ENCODE measurements around the gene ALDH1A3. TPM values are rescaled to one million over a fixed set of nuclear protein-coding genes. Genes with fewer than 3 reads are reported as not detected.

ALDH1A3 gene
- total RNA-seq, 1 experiment from 2014 or later = 350 TPM

DNA sequence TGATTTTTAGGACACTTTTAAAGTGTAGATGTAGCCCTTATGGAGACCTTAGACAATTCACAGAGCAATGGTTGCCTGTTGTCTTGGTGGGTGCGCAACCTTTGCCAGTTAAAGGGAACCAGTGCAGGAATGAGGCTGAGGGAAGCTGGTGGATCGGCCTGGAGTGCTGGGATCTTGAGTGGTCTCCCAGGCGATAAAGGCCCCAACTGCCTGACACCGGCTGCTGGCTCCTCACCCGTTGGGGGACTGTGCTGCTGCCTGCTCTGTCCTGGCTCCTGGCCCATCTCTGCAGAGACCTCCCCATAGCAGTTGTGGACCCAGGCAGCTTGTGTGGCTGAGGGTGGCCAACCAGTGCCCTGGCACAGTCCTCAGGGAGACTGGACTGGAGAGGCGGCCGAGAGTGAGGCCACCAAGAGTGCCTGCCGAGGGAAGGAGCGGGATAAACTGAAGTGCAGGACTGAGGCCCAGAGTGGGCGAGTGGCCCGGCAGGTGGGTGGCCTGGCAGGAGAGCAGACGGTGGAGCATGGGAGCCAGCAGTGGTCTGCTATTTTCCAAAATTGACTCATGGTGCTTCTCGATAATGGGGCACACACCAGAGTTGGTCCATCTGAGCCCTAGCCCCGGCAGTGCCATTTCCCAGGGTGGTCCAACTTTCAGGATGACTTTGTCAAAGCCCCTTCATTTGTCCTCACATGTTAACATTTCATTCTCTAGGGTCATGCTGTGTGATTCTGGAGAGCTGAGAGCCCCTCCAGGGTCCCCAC, 2.1 kb downstream of the ALDH1A3 start:
- no peak for DNase-seq (ENCODE audit: low read depth)

DNA sequence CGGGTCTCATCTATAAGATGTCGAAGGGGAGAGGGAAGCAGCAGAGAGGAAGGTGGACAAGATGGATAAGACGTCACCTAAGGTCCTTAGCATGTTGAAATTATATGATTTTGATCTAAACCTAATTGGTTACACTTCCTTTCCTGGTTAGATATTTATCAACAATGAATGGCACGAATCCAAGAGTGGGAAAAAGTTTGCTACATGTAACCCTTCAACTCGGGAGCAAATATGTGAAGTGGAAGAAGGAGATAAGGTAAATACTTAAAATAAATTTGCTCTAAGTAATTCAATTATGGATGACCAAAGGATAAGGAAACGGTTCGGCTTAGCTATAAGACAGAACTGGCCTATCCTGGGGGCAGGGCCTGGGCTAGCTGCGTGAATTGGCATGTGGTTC, 5.5 kb downstream of the ALDH1A3 start:
- no peak for DNase-seq (ENCODE audit: low read depth)

DNA sequence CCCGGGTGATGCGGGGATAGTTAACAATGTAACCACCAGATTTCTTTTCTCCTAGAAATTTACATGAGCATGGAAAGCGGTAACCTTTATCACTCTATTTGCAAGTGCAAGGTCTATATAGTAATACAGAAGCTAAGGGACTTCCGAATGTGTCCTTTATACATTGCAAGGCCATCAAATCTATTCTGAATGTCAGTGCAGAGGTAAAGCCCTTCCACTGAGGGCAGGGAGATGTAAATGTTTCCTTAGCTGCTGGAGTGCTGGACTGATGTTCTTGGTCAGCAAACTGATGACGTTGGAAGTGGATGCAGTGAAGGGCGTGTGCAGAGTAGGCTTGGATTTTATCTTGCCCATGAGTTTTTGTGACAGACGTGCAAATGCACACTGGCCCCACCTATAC, 6.2 kb downstream of the ALDH1A3 start:
- DNase-seq (ENCODE audit: low read depth) = no peak

DNA sequence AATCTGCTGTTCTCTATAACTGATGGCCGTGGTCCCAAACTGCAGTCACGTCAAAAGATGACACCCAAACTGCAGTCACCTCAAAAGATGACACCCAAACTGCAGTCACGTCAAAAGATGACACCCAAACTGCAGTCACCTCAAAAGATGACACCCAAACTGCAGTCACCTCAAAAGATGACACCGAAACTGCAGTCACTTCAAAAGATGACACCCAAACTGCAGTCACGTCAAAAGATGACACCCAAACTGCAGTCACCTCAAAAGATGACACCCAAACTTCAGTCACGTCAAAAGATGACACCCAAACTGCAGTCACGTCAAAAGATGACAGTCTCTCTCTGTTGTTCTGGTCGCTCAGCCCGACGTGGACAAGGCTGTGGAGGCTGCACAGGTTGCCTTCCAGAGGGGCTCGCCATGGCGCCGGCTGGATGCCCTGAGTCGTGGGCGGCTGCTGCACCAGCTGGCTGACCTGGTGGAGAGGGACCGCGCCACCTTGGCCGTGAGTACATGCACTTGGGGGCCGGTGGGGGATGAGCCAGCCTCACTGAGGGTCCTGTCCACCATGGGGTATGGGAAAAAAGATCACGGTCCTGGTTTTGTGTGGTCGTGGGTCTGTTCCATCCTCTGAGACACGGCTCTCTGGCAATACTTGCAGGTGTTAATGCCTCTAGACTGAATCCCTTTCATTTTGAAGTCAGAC, 7.7 kb downstream of the ALDH1A3 start:
- DNase-seq (ENCODE audit: low read depth) = no peak

DNA sequence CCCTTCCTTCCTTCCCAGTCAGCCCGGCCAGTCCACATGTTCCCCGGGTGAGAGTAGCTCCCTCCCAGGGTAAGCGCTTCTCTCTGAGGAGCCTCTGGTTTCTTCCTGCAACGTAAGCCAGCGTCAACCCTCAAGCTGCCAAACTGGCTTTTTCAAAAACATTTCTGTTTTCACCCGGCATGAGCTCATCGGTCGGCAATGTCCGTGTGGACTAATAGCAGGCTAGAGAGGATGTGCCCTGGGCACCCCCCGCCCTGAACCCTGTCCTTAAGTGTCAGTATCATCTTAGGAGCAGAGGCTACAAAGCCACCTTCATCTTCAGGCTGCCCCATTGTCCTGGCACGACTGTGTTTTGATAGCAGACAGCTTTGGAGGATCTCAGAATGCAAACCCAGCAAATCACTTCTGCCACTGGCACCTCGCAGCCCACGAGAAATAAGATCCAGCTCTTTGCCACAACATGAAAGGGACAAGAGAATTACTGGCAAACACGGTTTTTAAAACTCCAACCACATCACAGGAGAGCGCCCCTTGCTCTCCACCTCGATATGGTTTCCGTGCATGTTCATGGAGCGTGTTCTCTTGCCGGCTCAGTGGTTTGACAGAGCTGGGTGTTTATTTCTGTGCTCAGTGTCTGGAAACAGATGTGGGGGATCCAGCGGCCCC, 9.9 kb downstream of the ALDH1A3 start:
- no peak for DNase-seq (ENCODE audit: low read depth)

DNA sequence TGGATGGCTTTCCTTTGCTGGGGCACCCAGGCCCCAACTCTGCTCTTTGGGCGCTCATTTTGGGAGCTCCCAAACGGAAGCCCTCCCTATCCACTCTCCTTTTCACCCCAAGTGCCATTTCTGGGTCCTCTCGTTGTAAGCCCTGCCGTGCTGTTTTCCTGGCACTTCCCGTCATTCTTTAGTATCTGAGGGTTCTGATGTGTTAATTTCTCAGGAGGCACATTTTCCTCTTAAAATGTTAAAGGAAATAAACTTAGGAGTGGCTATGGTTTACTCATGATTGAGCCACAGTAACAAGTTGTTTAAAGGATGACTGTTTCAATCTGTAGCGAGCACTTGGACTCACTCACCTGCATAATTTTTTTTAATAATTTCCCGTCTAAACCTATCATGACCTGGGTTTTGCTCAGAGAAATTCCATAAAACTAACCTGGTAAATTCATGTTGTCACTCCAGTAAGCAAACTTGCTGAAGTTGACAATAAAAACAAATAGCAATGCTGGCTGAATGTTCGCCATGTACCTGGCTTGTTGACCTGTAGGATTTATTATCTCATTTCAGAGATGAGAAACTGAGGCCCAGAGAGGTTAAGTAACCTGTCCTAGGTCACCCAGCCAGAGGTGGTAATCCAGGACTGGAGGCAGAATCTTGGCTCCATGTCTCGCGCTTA, 10.6 kb downstream of the ALDH1A3 start:
- DNase-seq (ENCODE audit: low read depth) = no peak

DNA sequence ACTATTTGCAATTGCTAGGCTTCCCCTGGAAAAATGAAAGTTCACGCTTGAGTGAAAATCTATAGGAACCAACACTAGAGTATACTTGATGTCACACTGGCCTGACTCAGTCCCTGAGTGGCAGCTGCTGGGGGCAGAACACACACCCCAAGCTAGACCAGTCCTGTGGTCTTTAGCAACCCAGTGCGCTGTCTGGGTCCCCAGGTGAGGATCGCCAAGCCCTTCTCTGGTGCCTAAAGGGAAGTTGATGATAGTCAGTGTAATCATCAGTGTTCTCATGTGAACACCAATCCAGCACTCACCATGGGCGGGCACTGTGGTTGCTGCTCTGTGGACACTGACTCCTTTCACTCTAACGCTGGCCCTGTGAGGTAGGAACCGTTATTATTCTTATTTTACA, 11.2 kb downstream of the ALDH1A3 start:
- no peak for DNase-seq (ENCODE audit: low read depth)

DNA sequence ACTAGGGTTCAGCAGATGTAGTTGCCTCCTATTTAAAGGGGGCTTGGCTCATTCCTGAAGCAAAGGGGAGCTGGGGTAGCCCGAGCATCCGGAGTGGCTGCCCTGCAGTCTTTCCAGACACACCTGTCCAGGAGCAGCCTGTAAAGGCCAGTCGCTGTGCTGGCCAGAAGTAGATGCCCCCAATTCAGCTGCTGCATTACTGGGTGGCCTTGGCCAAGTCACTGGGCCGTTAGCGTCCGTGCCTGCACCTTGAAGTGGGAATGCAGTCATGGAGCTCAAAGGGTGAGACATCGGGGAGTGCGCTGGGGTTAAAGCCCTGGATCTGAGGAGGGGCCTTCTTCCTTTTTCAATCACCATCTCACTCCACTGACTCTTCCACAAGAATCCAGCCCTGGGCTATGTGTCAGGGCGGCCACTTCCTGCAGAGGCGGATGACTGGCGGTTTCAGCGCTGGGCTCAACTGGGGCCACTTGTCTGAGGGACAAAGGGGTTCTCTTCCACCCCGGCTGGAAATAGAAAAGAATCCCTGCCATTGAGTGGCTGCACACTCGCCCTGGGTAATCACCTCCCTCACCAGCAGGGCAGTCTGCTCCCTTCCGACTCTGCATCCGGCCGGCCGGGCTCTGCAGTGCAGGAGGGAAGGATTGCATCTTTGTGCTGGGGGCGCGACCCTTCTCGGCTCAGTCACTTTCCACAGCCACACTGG, 11.8 kb downstream of the ALDH1A3 start:
- no peak for DNase-seq (ENCODE audit: low read depth)

DNA sequence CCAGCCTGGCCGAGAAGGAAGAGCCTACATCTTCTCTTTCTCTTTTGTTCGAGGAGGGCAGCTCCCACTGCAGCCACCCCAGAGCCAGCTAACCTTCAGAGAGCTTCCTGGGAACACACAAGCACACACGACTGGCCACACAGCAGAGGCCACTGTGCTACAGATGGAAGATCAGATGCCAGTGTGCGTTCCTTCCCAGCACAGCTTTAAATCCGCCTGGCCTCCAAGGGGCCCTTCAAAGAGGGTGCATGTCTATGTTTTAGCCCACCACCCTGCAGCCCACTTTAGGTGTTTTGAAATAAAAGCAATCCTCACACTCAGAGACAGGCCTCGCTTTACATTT, 12.4 kb downstream of the ALDH1A3 start:
- no peak for DNase-seq (ENCODE audit: low read depth)

DNA sequence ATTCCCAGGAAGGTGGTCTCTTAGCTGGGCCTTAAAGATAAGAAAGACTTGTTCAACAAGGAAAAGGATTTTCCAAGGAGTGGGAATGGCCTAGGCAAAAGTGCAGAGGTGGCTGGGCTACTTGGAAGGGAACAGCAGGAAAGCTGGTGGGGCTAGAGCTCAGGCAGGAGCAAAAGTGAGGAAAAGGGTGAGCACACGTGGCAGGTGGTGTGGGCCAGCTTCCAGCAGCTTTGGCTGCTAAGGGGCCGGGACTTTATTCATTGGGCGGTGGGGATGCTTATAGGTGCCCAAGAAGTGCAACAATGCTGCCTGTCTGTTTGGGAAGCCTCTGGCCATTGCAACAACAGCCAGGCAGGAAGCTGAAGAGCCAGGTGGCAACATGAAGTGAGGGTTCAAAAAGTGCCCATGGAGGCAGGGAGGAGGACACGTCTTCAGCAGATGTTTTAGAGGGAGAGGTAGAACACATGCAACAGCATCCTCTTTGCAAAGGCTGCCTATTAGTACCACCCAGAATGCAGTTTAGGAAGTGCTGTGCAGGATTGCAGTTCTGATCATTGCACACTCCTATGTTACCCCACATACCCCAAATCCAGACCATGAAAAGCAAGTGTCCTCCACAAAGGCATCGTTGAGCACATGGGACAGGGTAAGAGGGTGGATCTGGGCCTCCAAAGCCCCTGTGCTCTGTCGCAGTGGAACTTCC, 13.8 kb downstream of the ALDH1A3 start:
- DNase-seq (ENCODE audit: low read depth) = no peak

DNA sequence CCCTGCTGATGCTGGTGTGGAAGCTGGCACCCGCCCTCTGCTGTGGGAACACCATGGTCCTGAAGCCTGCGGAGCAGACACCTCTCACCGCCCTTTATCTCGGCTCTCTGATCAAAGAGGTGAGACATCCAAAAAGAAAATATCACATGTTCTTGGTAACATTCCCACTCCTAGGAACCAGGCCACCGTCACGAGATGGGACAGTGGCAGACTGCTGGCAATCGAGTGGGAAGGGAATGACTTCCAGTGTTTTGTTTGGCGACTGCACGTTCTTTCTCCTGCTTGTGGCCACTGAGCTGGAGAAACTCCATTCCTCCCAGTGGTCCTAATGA, 14.3 kb downstream of the ALDH1A3 start:
- DNase-seq (ENCODE audit: low read depth) = no peak

DNA sequence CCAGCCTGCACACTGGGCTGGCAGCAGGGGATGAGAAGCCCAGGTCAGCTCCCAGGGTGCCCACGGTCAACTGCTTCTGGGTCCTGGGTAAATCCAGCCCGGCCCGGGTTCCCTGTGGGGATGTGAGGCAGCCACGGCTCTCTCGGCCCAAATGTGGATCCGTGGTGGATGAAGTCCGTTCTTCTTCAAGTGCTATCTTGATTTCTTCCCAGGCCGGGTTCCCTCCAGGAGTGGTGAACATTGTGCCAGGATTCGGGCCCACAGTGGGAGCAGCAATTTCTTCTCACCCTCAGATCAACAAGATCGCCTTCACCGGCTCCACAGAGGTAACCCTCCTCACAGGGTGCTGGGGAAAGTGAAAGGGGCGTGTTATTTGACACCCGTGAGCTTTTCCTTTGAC, 16.1 kb downstream of the ALDH1A3 start:
- DNase-seq (ENCODE audit: low read depth) = no peak

DNA sequence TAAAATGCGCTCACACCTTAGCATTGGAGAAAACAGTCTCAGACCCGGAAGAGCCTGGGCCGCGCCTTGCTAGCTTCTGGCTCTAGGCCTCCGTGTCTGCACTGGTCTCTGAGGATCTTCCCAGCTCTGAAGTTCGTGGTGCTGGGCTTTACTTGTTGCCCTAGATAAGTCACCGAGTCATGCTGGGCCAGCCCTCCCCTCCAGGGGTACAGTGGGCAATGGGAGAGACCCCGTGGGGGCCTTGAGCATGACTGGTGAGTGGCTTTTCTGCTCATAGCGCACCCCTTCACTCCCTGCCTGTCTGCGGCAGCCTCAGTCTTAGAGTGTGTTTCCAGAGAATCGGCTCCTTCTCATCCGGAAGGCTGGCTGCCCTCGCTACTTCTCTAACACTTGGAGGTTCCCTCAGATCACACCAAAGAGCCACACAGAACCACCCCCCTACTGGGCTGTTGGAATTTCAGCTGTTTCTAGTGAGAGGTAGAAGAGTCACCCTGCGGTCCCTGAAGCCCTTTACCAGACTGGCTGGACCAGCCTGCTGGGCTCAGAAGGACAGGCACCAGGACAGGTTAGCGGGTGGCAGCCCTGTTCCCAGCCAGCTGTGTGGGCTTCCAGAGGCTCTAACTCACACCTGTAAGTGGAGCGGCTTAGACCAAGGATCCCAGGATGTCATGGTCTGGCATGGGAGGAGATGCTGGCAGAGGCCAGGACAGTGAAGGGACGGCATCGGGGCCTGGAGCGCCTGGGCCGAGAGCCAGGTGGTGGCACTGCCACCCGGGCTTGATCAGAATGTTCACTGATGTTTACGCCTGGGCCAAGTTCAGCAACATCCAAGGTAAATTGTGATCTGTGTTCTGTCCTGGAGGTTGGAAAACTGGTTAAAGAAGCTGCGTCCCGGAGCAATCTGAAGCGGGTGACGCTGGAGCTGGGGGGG, 17.9 kb downstream of the ALDH1A3 start:
- no peak for DNase-seq (ENCODE audit: low read depth)

DNA sequence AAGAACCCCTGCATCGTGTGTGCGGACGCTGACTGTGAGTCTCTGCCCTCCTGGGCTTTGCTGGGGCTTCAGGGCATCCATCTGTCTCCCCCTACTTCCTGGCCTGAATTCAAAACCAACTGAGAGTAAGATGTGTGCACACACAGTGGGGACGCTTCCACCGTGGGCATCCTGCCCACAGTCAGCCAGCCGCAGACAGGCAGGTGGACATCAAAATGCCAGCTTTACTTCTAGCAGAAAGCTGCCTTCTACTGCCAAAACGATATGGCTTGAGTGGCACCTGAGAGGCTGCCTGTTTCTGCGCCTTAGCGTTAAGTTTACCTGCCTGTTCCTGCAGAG, 18.5 kb downstream of the ALDH1A3 start:
- no peak for DNase-seq (ENCODE audit: low read depth)

DNA sequence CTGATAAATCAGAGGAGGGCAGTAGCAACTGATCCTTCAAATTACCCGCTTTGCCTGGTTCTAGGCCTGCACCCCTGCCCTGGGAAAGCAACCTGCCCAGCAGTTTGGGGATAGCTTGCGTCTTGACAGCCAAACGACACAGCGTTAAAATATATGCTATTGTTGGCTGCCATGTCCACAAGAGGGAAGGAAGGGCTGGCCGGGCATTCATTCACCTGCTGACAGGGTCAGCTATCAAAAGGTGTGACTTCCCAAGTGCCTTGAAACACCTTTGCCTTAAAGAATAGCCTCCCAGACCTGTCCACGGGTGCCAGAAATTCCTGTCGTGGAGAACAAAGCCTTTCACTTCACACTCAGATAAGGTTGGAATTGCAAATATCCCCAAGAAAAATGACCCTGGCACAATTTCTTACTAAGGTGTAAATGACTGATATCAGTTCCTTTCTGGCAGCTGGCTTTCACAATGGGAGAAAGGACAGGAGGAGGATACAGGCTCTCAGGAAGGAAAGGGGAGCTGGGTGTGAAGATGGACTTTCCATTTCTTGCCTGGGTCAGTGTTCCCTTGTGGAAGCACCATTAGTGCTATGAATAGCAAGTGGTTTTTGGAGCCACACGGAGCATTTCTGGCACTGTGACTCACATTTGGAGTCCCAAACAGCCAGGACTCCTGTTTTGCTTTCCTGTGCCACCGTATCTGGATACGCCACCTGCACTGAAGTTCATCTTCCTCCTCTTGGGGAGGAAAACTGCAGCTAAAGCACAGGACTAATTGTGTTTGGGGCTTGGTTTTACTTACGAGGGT, 19.2 kb downstream of the ALDH1A3 start:
- no peak for DNase-seq (ENCODE audit: low read depth)

DNA sequence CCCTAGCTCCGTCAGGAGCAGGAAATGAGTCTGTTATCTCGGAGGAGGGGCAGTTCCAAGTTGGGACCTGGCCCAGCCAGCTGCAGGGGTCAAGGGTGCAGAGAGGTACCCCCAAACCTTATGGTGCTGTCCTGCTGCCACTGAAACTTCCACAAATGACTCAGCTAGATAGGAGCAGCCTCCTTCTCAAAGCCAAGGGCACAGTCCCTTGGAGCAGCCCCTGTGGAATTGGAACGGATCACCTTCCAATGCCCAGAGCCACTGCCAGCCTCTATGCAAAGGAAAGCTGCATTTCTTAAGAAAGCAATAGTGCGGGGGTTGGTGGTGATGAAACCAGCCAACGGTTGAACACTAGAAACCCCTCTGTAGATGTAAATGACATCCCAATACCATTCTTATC, 20.0 kb downstream of the ALDH1A3 start:
- DNase-seq (ENCODE audit: low read depth) = no peak

DNA sequence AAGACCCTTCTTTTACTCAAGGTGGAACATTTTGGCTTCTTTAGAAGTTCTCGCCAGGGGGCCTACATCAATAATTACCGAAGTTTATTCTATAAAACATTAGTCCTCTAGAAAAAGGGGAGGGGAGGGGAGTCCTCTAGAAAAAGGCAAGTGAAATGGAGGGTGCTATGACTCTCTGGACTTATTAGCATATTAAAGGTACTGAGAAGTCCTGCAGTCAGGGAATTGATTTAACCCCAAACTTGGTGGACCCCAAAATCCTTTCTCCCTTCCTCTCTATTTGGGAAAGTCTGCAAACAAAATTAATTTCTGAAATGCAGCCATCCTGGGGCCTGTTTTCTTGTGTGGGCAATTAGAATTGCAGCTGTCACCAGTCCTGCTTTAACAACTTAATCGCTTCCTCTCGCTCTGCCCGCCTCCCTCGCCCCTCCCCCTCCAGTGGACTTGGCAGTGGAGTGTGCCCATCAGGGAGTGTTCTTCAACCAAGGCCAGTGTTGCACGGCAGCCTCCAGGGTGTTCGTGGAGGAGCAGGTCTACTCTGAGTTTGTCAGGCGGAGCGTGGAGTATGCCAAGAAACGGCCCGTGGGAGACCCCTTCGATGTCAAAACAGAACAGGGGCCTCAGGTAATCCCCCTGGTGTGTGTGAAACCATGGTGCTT, 20.6 kb downstream of the ALDH1A3 start:
- DNase-seq (ENCODE audit: low read depth) = no peak

DNA sequence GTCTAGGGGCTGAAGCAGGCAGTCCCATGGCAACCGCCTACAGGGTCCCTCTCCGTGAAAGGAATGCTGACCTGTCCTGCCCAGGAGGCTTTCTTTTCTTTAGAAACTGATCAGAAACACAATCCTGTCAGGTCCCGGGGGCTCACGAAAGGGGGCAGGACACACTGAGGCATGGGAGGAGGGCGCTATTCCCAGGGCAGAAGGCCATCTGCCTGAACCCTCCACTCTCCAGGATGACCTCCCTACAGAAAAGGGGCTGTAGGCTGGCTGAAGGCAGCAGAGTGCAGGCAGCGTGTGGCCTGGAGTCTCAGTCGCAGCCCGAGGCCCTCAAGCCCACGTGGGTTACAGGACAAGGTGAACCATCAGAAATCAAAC, 21.2 kb downstream of the ALDH1A3 start:
- DNase-seq (ENCODE audit: low read depth) = no peak

DNA sequence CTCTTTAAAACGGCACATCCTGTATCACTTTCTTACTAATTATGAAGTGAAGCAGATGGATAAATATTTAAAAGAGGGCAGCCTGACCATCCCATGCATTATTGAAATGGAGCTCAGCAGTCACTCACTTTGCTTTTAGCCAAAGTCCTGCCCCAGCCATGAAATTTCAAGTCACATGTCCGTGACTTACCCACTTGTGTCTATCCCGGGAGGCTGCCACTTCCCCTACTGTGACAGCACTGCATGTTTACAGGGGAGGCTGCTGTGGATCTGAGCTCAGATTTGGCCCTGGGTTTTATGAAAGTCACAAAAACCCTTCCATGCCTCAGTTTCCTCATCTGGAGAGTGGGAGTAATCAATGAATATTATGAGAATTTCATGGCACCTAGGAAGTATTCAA, 21.7 kb downstream of the ALDH1A3 start:
- no peak for DNase-seq (ENCODE audit: low read depth)

Data from M059J (cell line).